ENCODE measurements around the gene KHK. TPM values are rescaled to one million over a fixed set of nuclear protein-coding genes. Genes with fewer than 3 reads are reported as not detected.

KHK gene
- total RNA-seq, 1 donor from 2014 or later, result 1.2 TPM

DNA sequence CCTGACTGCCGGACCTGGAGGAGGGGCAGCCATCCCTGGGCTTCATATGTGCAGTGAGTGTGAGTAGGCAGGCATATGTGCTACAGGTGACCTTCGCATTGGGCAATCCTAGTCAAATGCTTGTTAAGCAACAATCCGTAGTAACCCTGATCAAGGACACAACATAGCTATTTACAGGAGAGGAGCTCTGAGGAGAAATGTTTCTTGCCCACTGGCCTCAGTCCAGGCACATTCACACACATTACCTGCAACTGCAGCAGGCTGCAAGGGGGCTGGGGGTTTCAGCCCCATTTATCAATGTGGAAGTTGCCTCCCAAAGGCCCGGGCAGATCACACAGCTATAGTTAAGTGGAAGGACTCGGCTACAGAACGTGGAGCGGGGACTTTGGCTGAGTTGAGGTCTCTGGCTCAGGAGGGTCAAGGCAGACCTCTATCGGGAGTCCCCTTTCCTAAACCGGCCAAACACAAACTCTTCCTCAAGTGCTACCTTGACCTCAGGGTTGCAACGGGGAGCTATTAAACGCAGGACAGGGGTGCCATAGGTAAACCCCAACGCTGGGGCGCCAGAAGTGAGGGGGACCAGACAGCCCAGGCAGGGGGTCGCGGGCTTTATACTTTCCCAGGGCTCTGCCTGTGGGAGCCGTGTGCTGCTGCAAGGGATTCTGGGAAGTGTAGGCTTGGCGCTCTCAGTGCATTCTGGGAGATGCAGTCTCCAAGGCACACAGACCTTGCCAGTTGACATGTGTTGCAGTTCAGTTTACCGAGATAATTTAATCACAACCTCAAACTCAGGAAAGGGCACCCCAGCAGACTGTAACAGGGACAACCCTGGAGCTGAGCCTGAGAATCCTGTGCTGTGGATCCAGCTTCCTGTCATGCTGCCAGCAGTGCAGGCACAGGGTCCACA, 9.4 kb downstream of the KHK start:
- Mint-ChIP-seq H3K27ac (ENCODE audit: unreplicated experiment) (no peak overlapping the region), H3K9me3 (ENCODE audit: low read depth) (no peaks in the 10 kb centered on the region), H3K4me1 (ENCODE audit: low read depth) (peaks cover 9% of the 10 kb centered on the region), H3K36me3 (ENCODE audit: low read depth) (no peaks in the 10 kb centered on the region), H3K4me3 (ENCODE audit: unreplicated experiment) (peak overlapping the region; percentile 66), H3K27me3 (ENCODE audit: low read depth) (no peaks in the 10 kb centered on the region)
- TF ChIP-seq, protein P1, sequence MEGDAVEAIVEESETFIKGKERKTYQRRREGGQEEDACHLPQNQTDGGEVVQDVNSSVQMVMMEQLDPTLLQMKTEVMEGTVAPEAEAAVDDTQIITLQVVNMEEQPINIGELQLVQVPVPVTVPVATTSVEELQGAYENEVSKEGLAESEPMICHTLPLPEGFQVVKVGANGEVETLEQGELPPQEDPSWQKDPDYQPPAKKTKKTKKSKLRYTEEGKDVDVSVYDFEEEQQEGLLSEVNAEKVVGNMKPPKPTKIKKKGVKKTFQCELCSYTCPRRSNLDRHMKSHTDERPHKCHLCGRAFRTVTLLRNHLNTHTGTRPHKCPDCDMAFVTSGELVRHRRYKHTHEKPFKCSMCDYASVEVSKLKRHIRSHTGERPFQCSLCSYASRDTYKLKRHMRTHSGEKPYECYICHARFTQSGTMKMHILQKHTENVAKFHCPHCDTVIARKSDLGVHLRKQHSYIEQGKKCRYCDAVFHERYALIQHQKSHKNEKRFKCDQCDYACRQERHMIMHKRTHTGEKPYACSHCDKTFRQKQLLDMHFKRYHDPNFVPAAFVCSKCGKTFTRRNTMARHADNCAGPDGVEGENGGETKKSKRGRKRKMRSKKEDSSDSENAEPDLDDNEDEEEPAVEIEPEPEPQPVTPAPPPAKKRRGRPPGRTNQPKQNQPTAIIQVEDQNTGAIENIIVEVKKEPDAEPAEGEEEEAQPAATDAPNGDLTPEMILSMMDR (IDR thresholded peaks at IDR 0.05), result no peak
- no peak for DNase-seq (ENCODE audit: low spot score)

DNA sequence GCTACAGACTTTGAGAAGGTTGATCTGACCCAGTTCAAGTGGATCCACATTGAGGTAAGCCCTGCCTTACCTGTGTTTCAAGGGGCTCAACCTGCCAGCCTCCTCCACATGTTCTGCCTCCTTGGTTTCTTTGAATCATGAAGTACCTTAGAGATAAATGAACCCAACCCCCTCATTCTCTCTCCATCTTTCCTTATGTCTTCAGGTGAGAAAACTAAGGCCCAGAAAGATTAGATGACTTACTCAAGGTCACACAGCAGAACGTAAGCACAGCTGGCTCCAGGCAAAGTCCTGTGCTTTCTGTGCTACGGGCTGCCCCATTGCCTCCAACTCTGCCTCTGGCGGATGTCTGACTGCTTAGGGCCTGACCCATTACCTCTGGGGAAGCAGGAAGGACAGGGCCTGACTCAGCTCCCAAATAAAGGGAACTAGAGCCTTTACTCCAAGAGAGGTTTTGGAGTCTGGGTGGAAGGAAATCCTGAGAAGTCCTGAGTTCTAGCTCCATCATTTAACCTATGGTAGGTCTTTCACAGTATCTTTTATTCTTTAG, 10.3 kb downstream of the KHK start:
- no peaks in the 10 kb centered on the region for H3K9me3 Mint-ChIP-seq (ENCODE audit: low read depth)
- H3K4me3 Mint-ChIP-seq (ENCODE audit: unreplicated experiment), result no peak overlapping the region
- no peaks in the 10 kb centered on the region for H3K27me3 Mint-ChIP-seq (ENCODE audit: low read depth)
- no peak overlapping the region for H3K27ac Mint-ChIP-seq (ENCODE audit: unreplicated experiment)
- H3K36me3 Mint-ChIP-seq (ENCODE audit: low read depth), result no peaks in the 10 kb centered on the region
- DNase-seq (ENCODE audit: low spot score), result no peak
- peaks cover 9% of the 10 kb centered on the region for H3K4me1 Mint-ChIP-seq (ENCODE audit: low read depth)
- TF ChIP-seq, protein P1 (IDR thresholded peaks at IDR 0.05), result no peak

DNA sequence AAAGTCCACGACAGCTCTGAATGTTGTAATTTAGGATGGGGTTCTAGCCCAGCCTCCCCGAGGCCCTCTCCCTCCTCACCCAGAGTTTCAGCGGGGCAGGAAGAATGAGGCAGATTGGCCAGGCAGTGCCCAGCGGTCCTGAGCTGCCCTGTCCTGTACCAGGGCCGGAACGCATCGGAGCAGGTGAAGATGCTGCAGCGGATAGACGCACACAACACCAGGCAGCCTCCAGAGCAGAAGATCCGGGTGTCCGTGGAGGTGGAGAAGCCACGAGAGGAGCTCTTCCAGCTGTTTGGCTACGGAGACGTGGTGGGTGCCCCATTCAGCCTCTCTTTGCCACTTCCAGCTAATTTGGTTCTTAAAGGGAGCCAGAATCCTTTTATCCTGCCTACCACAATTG, 10.8 kb downstream of the KHK start:
- Mint-ChIP-seq H3K4me3 (ENCODE audit: unreplicated experiment) (no peak overlapping the region), H3K27me3 (ENCODE audit: low read depth) (peaks cover 1% of the 10 kb centered on the region), H3K27ac (ENCODE audit: unreplicated experiment) (no peak overlapping the region)

DNA sequence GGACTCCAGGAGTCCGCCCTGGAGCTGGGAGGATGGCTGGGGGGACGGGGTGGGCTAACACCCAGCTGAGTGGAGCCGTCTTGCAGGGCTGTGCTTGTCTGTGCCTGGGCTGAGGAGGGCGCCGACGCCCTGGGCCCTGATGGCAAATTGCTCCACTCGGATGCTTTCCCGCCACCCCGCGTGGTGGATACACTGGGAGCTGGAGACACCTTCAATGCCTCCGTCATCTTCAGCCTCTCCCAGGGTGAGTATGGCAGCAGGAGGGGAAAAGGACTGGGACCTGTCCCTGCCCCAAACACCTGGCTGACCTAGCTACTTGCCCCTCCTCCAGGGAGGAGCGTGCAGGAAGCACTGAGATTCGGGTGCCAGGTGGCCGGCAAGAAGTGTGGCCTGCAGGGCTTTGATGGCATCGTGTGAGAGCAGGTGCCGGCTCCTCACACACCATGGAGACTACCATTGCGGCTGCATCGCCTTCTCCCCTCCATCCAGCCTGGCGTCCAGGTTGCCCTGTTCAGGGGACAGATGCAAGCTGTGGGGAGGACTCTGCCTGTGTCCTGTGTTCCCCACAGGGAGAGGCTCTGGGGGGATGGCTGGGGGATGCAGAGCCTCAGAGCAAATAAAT, 12.9 kb downstream of the KHK start:
- no peaks in the 10 kb centered on the region for H3K9me3 Mint-ChIP-seq (ENCODE audit: low read depth)
- TF ChIP-seq, protein P1 (IDR thresholded peaks at IDR 0.05), result no peak
- H3K27me3 Mint-ChIP-seq (ENCODE audit: low read depth), result peaks cover 1% of the 10 kb centered on the region
- H3K27ac Mint-ChIP-seq (ENCODE audit: unreplicated experiment), result no peak overlapping the region
- peaks cover 9% of the 10 kb centered on the region for H3K4me1 Mint-ChIP-seq (ENCODE audit: low read depth)
- no peak for DNase-seq (ENCODE audit: low spot score)
- H3K36me3 Mint-ChIP-seq (ENCODE audit: low read depth), result peaks cover 3% of the 10 kb centered on the region
- no peak overlapping the region for H3K4me3 Mint-ChIP-seq (ENCODE audit: unreplicated experiment)

More for the DNA sequence above, 10.8 kb downstream of the KHK start:
- no peaks in the 10 kb centered on the region for H3K9me3 Mint-ChIP-seq (ENCODE audit: low read depth)
- TF ChIP-seq, protein P1 (IDR thresholded peaks at IDR 0.05), result no peak
- no peaks in the 10 kb centered on the region for H3K36me3 Mint-ChIP-seq (ENCODE audit: low read depth)
- no peak for DNase-seq (ENCODE audit: low spot score)
- H3K4me1 Mint-ChIP-seq (ENCODE audit: low read depth), result peaks cover 9% of the 10 kb centered on the region

DNA sequence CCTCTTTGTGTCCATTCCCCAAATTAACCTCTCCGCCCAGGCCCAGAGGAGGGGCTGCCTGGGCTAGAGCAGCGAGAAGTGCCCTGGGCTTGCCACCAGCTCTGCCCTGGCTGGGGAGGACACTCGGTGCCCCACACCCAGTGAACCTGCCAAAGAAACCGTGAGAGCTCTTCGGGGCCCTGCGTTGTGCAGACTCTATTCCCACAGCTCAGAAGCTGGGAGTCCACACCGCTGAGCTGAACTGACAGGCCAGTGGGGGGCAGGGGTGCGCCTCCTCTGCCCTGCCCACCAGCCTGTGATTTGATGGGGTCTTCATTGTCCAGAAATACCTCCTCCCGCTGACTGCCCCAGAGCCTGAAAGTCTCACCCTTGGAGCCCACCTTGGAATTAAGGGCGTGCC, 13.5 kb downstream of the KHK start:
- TF ChIP-seq, protein P1 (IDR thresholded peaks at IDR 0.05), result no peak

More for the DNA sequence above, 13.5 kb downstream of the KHK start:
- no peak for DNase-seq (ENCODE audit: low spot score)
- Mint-ChIP-seq H3K4me1 (ENCODE audit: low read depth) (peaks cover 9% of the 10 kb centered on the region), H3K27ac (ENCODE audit: unreplicated experiment) (no peak overlapping the region), H3K4me3 (ENCODE audit: unreplicated experiment) (no peak overlapping the region), H3K27me3 (ENCODE audit: low read depth) (peaks cover 1% of the 10 kb centered on the region), H3K9me3 (ENCODE audit: low read depth) (no peaks in the 10 kb centered on the region), H3K36me3 (ENCODE audit: low read depth) (peaks cover 3% of the 10 kb centered on the region)

All from chondrocyte (in vitro differentiated cells).